ENCODE results near the gene CAMTA1. TPM values are rescaled to one million over a fixed set of nuclear protein-coding genes. Genes with fewer than 3 reads are reported as not detected.

Gene CAMTA1
- total RNA-seq, 2 donors from 2014 or later = 109 to 128 TPM

DNA sequence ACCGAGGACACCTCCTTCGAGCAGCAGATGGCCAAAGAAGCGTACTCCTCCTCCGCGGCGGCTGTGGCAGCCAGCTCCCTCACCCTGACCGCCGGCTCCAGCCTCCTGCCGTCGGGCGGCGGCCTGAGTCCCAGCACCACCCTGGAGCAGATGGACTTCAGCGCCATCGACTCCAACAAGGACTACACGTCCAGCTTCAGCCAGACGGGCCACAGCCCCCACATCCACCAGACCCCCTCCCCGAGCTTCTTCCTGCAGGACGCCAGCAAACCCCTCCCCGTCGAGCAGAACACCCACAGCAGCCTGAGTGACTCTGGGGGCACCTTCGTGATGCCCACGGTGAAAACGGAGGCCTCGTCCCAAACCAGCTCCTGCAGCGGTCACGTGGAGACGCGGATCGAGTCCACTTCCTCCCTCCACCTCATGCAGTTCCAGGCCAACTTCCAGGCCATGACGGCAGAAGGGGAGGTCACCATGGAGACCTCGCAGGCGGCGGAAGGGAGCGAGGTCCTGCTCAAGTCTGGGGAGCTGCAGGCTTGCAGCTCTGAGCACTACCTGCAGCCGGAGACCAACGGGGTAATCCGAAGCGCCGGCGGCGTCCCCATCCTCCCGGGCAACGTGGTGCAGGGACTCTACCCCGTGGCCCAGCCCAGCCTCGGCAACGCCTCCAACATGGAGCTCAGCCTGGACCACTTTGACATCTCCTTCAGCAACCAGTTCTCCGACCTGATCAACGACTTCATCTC, 879.1 kb downstream of the CAMTA1 start:
- ATAC-seq (no peak), DNase-seq (no peak)
- intact Hi-C loops (cut with DNase I) = loop anchor here in 1 of 2 donors (10.0 kb wide), 1 partner anchor 240 kb away; no protein-coding TSS in a partner anchor

DNA sequence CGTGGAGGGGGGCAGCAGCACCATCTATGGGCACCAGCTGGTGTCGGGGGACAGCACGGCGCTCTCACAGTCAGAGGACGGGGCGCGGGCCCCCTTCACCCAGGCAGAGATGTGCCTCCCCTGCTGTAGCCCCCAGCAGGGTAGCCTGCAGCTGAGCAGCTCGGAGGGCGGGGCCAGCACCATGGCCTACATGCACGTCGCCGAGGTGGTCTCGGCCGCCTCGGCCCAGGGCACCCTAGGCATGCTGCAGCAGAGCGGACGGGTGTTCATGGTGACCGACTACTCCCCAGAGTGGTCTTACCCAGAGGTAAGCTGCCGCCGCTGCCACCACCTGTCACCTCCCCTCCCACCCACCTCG, 879.6 kb downstream of the CAMTA1 start:
- no peak for DNase-seq
- no peak for ATAC-seq
- intact Hi-C loops (cut with DNase I) = loop anchor here (5.0 to 10.0 kb wide), 2 partner anchors 237 to 240 kb away; no protein-coding TSS in a partner anchor

DNA sequence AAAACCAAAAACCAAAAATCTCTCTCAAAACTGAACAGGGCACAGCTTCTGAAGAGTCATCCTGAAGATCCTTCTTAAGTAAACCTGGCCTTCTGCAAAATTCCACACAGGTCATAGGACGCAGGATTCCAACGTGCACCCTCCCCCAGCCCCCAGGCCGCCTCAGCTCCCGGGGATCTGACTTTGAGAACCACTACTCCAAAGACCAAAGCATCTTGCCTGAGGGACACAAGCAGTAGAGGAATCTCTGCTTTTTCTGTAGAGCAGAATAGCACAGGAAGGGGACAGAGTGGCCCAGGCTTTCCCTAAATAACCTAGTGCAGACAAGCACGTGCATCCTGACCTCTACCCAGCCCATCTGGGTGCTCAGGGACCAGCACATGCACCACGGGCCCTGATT, 881.0 kb downstream of the CAMTA1 start:
- DNase-seq = no peak
- ATAC-seq = no peak
- intact Hi-C loops (cut with DNase I) = loop anchor here (2.0 to 10.0 kb wide), 3 partner anchors 87 to 239 kb away; no protein-coding TSS in a partner anchor

DNA sequence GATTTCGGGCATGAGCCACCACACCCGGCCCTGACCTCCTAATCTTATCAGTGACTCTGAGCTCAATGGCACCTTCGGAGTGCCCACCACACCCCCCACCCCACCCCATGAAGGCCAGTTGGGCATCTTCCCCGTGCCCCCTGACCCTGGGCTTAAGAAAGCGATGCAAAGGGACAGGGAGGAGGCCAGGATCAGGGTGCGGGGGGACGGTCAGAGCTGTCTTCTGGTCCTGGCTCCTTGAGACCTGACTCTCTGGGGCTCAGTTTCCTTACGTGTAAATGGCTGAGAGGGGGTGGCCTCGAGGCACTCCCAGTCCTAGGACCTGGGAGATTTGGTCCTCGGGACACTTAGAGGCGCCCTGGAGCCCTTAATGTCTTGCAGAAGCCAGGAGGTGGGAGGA, 881.9 kb downstream of the CAMTA1 start:
- ATAC-seq (no peak), DNase-seq (no peak)
- intact Hi-C loops (cut with DNase I) = loop anchor here (1.0 to 10.0 kb wide), 4 partner anchors 85 to 238 kb away; no protein-coding TSS in a partner anchor

DNA sequence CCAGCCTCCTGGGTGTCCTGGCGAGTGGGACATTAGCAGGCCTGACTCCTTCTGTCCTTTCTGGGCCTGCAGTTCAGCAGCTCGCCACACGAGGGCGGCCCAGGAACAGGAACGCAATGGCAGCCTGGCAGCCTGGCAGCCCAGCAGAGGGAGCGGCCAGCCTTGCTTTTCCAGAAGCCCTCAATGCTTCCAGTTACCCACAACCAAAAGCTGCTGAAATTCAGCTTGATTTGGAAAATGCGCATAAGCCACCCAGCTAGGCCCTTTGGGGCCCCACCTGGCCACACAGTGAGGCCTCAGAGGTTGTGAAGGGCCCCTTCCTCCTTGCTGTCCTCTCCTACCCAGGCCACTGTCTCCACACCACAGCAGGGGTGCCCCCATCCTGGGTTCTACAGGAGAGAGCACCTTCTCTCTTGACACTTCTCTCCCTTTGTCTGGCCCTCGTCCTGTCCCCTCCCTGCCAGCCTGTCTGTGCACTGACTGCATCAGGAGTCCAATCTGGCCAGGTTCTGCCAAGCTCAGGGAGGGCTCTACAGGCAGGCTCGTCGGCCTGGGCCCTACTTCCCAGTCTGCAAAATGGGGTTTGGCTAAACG, 882.5 kb downstream of the CAMTA1 start:
- peak; percentile 80 to 84 for ATAC-seq
- intact Hi-C loops (cut with DNase I) = loop anchor here (1.0 to 10.0 kb wide), 4 partner anchors 85 to 237 kb away; no protein-coding TSS in a partner anchor
- DNase-seq = peak; percentile 90

DNA sequence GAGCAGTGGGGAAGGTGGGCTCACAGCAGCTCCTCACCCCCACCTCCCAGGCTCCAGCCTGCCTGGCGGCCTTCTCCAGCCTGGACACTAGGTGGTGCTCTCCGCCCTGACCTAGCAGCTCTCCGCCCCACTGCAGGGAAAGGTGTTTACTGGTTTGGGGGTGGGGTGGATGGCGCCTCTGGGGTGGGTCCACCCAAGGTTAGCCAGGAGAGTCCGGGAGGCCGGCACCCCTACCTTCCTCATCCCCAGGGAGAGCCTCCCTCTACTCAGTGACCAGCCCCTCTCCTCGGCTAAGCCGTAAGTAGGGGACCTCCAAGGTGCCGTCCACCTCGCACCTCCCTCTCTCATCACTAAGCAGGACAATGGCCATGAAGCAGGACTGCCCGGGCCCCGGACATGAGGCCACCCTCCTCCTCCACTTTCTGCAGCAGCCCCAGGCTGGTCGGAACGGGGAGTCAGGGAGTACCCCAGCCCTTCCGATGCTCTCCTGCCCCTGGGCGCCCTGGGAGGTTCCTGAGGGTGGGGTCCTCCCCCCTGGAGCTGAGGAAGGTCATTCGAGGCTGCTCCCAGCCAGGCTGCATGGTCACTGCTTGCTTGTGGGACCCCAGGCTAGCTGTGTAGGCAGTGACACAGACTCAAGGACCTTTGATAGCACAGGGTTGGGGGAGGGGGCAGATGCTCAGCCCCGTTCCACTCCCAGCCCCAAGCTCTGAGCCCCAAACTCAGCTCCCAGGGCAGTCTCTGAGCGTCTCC, 884.5 kb downstream of the CAMTA1 start:
- intact Hi-C loops (cut with DNase I) = loop anchor here (5.0 to 10.0 kb wide), 2 partner anchors 233 to 235 kb away; no protein-coding TSS in a partner anchor
- peak; percentile 52 to 57 for ATAC-seq
- DNase-seq = peak; percentile 50

DNA sequence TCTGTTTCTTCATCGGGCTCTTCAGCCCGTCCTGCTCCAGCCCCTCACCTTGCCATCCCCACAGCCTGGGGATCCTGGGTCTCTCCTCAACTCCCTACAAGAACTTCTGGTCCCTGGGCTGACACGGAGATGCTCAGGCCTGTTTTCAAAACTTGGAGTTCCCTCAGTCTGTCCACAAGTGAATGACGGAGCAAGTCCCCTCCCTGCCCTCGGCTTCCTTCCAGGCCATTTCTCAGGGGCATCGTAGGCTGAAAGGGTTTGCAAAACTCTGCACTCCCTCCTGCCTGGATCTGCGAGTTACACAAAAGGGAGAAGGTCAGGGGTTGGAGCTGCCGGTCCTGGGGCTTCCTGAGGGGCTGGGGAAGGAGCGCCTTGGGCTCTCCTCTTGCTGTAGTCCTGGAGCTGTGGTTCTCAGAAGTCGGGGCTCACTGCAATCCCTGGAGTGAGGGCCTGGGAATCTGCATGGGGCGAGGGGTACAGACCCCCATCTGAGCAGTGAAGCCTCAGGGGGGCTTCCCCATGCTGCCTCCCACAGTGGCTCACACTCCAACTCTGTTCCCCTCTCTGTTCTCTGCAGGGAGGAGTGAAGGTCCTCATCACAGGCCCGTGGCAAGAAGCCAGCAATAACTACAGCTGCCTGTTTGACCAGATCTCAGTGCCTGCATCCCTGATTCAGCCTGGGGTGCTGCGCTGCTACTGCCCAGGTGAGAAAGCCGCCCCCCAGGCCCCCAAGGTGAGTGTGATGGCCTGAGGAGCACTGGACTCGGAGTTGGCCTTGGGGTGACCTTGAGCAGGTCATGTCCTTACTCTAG, 885.3 kb downstream of the CAMTA1 start:
- DNase-seq (peak; percentile 52), ATAC-seq (peak in 1 of 2 donors; percentile 62)
- intact Hi-C loops (cut with DNase I) = no loop called here

DNA sequence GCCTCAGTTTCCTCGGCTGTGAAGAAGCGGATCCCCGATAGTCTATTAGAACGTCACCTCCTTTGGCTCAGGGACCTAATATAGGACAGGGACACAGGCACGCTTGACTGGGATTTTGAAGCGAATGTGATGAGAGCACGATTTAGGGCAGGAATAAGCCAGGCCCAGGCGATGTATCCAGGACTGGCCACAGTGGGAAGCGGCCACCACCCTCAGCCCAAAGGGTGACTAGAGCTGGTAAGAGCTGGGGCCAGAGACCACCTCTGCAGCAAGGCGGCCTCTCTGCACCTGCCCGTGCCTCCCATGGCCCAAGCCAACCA, 885.9 kb downstream of the CAMTA1 start:
- DNase-seq (no peak), ATAC-seq (no peak)
- intact Hi-C loops (cut with DNase I) = no loop called here

DNA sequence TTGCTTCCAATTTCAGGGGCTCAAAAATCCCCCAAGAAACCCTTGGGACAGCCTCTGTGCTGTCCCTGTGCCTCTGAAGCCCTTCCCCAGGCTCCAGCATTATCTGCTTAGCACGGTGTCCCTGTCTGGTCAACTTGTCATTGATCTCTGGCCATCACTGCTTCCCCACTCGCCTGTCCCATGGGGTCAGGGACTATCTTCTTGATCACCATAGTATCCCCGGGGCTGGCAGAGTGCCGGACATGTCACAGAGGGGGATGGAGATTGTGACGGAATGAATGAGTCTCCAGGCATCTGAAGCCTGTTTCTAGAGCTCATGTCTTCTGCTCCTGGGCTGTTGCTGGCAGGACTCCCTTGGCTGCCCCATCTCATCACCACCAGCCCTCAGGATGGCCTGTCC, 886.4 kb downstream of the CAMTA1 start:
- ATAC-seq = no peak
- intact Hi-C loops (cut with DNase I) = no loop called here
- no peak for DNase-seq

DNA sequence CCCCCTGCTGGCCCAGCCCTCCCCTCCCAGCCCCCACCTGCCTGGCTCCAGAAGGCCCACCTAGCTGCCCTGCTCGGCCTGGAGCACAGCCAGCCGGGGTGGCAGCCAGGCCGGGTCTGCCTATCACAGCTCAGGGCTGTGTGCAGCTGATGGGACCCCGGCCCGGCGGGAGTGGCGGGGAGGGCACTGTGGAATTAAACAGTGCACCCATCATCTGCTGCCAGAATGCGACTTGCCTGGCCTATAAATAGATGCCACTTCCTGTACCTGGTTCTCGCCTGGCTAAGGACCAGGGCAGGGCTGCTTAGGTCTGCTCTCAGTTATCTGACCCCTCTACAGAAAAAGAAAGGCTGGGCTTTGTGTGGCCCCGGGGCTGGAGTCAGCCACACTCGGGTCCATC, 887.6 kb downstream of the CAMTA1 start:
- DNase-seq = no peak
- intact Hi-C loops (cut with DNase I) = no loop called here

DNA sequence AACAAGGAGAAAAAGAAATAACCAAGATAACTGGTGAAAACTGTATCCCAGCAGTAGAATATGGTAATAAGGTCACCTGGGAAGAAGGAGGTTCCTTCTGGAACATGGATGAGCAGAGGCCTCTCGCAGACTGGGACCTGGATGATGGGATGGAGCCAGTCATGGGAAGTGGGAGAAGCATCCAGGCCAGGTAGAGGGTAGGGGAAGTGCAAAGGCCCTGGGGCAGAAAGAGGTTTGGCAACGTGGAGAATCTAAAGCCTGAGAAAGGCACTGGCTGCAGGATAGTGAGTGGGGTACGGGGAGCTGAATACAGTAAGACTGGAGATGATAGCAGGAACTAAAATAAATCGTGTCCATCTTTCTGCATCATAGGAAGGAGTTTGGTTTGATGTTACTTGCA, 889.7 kb downstream of the CAMTA1 start:
- DNase-seq (no peak), ATAC-seq (no peak)
- intact Hi-C loops (cut with DNase I) = no loop called here

More for the DNA sequence above, 887.6 kb downstream of the CAMTA1 start:
- no peak for ATAC-seq

DNA sequence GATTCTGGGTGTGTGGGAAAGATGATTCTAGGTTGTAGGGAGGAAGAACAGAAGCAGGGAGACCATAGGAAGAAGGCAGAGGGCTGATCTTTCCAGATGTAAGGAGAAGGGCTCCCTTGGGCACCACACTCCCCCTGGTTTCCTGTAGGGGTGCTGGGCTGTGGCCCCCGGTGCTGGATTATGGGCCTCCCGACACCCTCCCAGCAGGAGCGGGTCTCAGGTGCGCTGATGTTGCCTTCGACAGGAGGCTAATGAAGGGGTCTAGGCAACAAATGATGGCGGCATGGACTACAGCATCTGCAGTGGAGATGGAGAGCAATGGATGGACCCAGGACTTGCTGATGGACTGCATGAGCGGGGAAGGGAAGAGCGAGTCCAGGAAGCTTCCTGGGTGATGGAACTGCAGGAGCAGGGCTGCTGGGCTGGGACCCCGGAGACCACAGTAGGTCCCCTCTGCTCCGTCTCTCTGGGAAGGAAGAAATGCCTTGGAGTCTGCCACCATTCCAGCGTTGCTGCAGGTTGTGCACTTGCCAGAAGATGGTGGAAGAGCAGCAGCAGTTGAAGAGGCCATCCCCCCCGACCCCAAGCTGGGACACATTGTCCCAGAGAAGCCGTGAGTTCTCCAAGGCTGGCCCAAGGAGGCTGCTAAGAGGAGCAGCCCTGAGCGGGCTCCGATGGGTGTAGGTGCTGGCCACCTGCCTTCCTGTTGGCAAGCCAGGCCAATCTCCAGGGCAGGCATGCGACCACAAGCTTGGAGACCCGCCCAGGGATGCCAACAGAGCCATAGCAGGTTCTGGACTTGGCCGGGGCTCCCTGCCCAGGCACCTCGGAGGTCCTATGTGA, 890.4 kb downstream of the CAMTA1 start:
- intact Hi-C loops (cut with DNase I) = no loop called here
- no peak for DNase-seq
- no peak for ATAC-seq

DNA sequence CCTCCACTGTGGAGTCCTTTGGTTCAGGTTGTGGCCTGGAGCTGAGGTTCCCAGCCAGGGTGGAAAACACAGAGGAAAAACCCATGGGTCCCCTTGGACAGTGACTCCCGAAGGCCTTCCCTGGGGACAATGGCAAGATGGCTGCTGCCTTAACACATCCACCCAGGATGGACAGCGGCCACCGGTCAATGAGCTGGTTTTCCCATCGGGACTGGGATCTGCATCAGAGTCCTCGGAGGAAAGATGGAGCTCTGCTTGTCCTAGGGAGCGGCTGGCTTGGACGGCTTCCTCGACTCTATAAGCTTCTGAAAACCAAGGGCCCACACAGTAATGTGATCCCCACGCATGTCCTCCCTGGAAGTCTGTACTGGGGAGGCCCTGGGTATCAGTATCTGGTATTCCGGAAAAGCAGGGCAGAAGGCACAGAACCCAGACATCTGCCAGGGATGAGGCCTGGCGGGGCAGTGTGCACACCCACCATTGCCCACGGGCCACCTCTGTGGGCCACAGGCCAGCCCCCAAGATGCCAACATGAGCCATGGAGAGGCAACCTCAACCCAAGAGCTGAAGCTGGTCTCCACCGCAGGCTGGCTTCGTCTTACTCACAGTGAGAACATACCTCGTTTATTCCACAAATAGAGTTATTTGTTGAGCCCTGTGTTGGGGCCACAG, 891.2 kb downstream of the CAMTA1 start:
- intact Hi-C loops (cut with DNase I) = no loop called here

DNA sequence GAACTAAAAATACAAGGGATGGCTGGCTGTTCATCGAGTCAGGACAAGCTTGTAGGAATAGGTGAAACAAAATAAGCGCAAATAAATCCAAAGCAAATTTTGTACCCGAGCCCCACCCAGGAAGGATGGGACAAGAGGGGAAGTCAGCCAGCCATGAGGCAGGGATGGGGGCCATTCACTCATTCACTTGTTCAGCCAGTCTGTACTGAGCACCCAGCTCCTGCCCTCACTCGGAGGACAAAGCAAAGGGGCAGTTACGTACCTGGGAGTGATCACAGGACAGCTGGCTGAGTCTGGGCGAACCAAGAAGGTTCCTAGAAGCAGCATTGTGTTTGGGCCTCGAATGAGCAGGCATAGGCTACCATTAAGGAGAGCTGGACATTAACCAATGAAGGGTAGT, 891.9 kb downstream of the CAMTA1 start:
- ATAC-seq (no peak), DNase-seq (no peak)
- intact Hi-C loops (cut with DNase I) = no loop called here

More for the DNA sequence above, 891.2 kb downstream of the CAMTA1 start:
- DNase-seq (no peak), ATAC-seq (no peak)

DNA sequence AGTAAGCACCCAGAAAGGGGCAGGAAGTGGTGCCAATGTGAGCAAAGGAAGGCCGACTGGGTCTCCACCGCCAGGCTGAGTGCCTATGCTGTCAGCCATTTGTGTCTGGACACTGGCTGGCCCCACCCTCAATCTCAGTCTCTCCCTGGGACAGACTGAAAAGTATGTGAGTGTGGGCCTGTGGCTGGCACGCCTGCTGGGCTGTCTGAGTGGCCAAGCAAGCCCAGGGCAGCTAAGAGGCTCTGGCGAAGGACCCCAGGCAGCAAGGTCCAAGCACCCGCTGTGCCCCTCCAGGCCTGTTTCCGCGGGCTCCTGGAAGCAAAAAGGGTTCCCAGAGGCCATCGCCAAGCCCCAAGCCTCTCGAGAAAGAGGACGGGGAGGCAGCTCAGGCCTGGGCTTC, 892.6 kb downstream of the CAMTA1 start:
- ATAC-seq = no peak
- intact Hi-C loops (cut with DNase I) = no loop called here
- no peak for DNase-seq

DNA sequence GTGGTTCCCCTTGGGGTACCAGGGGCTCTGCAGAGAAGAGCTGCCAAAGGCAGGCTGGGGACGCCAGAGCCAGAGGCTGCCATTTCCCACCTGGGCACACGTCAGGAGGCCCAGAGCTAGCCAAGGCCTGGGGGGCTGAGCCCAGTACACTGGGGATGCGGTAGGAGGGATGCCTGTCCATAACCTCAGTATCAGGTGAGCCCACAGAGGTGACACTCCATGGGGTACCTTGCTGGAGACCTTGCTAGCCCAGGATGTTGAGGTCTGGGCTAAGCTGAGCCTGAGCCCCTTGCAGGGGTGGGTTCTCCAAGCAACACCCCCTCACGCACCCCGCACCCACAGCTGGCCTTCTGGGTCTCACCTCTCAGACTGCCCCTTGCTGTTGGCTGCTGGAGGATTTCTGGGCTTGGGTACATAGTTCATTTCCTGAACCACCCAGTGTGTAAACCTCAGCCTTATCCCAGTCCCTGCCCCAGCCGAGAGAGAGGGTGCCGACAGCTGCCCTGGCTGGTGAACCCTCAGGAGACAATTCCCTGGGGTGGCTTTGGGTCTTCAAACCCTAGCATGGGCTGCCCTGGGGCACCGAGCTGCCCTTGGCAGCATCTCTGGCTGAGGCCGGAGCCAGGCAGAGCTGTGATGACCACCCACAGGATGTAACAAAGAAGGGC, 893.4 kb downstream of the CAMTA1 start:
- intact Hi-C loops (cut with DNase I) = no loop called here
- ATAC-seq = no peak
- DNase-seq = no peak

DNA sequence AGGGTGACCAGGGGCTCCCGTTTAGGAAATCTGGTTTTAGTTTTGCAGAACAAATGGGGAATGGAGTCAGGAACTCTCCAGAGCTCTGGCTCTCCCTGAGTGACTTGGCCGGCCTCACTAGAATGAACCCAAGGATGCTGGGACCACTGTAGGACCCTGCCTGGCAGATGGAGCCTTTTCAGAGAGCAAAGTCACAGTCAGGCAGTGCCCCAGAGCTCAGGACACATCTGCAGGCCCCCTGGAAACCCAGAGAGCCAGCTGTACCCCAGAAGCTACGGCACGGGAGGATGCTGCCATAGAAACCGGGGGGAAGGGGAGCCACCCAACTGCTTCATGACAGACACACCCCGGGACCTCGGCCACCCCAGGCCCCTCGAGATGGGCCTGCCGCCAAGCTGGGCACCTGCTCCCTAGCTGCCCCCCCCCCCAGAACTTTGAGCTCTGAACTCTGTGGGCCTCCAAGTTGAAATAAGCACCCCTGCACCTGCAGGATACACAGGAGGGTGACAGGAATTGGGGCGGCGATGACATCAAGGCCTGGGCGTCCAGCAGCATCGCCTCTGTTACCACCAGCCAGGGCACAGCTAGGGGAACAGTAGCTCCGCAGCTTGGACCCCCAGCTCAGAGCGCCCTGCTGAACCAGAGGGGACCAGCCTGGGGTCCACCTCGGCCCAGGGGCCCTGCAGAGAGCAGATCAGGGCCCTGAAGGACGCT, 894.1 kb downstream of the CAMTA1 start:
- no peak for ATAC-seq
- intact Hi-C loops (cut with DNase I) = no loop called here
- DNase-seq = no peak
